ENCODE measurements around the gene REM2.

Gene REM2
- 6.6 to 8.1 reads per million in 2 donors for total RNA-seq

DNA sequence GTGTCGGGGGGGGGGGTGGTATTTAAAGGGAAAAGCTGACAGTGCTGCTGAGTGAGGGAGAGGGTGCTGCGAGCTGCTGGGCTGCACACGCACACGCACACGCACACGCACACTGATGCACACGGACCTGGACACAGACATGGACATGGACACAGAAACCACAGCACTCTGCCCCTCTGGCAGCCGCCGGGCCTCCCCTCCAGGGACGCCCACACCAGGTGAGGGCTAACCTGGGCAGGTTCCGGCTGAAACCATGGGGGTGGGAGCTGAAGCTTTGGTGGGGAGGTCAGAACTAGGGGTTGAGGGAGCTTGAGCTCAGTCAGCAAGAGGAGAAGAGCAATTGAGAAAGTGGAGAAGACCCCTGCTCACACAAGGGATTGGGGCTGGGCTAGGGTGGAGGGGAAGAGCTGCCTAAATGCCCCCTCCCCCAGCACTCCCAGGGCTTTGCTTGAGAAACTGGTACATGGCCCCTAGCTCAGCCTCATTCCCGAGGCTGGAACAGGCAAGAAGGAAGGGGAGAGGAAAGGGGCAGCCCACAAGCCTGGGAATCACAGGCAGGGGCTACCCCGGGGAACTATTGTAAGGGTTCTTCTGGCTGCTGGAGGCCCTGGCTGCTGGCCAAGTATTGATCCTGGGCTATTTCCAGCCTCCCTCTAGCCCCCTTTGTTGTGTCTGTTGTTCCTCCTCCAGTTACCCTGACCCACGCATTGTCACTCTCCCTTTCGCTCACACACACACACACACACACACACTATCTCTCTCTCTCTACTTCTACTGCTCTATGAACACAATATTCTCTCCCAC, at the start of gene REM2:
Gene REM2 (plus strand): TSS at position 50 of the 804 bp plus-strand sequence. CDS start 66 bp downstream, at position 116.
- no peak for DNase-seq

DNA sequence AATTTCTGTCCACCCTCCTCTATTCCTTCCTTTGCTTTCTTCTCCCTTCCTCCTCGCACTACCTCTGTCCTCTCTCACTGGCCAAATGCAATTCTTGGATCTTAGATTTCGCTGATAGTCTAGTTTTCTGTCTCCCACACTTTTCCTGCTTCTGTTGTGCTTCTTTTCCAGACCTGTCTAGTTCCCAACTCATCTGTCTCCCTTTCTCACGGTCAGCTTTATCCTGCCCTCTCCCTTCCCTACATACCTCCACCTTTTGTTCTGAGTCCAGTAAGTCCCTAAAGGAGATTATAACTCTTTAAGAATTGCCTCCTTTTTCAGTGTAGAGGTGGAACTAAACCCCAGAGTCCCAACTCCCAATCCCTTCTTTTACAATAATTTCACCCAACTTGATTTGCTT, 47.5 kb upstream of the REM2 start:
- DNase-seq = no peak

GRCh38 chr14:22836301-22837113, 46.5 kb upstream of the REM2 start, which contains the start of gene MMP14:
Gene MMP14 (plus strand): TSS chr14:22836585. CDS start chr14:22836818, 233 bp downstream.
- DNase-seq = no peak

GRCh38 chr14:22837114-22837749, 45.8 kb upstream of the REM2 start:
- no peak for DNase-seq

DNA sequence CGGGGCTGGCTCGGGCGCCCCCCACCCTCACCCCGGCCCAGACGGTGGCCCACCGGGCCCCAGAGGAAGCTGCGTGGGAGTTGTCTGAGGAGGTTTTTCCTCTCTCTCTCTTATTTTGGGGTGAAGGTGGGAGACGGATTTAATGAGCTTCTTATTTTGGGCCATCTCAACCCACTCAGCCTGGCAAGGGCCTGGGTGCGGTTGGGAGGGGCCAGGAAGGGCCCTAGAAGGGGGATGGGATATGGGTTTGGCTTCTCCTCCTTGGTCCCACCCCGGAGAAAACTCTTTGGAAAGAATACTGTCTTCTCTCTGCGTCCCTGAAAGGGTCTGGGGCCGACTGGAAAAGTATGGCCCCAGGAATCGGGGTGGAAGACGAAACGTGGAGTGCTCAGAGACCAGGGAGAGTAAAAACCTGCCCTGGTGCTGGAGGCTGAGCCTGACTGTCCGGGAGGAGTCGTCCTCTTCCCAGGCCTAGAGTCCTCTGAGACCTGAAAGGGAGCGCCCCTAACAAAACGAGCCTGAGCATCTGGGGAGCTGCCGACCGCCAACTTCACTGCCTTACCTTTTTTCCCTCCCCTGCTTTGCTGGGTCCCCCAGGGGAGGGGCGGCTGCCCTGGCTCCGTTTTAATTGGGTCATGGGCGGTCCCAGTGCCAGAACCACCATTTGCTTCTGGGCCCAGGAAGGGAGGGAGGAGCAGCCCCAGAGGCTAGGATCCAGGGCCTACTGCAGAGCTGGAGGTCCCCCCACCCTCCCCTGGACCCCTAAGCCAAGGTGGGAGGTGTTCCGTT, 45.1 kb upstream of the REM2 start:
- no peak for DNase-seq

GRCh38 chr14:22838631-22839041, 44.4 kb upstream of the REM2 start:
- no peak for DNase-seq

GRCh38 chr14:22839159-22839779, 43.8 kb upstream of the REM2 start:
- no peak for DNase-seq

DNA sequence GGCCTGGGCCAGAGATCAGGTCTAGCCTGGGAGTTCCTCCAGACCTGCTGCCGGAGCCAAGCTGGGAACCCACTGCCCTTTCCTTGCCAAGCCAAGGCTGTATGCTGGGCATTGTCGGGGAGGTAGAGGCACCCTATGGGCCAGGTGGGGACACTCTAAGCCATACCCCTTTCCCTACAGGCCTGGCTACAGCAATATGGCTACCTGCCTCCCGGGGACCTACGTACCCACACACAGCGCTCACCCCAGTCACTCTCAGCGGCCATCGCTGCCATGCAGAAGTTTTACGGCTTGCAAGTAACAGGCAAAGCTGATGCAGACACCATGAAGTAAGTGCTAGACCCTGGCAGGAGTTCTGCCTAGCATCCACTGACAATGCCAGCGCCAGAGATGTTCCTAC, 41.7 kb upstream of the REM2 start:
- DNase-seq = no peak

- DNase-seq = no peak
Observed at GRCh38 chr14:22841769-22842168, 41.3 kb upstream of the REM2 start.

- DNase-seq = no peak
Observed at GRCh38 chr14:22842211-22843122, 40.6 kb upstream of the REM2 start.

DNA sequence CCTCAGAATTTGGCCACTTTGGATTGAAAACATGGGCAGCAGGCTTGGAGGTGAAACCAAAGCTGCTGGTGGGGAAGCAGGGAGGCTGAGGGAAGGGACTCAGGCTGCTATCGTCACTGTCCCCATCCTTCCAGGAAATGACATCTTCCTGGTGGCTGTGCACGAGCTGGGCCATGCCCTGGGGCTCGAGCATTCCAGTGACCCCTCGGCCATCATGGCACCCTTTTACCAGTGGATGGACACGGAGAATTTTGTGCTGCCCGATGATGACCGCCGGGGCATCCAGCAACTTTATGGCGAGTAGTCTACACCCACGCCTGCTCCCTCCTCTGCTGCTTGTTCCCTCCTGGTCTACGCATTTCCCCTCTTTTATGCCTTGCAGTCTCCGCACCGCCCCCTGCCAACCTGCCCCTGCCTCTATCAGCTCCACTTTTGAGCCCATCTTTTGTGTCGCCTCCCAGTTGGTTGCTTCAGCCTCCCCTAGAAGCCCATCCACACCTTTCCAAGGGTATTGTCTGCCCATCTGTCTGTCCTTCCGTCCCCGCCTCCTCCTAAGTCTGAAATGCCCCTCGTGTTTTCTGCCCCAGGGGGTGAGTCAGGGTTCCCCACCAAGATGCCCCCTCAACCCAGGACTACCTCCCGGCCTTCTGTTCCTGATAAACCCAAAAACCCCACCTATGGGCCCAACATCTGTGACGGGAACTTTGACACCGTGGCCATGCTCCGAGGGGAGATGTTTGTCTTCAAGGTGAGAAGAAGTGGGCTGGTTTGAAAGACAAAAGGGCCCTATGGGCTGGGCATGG, 39.7 kb upstream of the REM2 start:
- DNase-seq = no peak

GRCh38 chr14:22844221-22845102, 38.6 kb upstream of the REM2 start:
- DNase-seq = no peak

- DNase-seq = no peak
Observed at GRCh38 chr14:22845103-22845394, 38.0 kb upstream of the REM2 start.

DNA sequence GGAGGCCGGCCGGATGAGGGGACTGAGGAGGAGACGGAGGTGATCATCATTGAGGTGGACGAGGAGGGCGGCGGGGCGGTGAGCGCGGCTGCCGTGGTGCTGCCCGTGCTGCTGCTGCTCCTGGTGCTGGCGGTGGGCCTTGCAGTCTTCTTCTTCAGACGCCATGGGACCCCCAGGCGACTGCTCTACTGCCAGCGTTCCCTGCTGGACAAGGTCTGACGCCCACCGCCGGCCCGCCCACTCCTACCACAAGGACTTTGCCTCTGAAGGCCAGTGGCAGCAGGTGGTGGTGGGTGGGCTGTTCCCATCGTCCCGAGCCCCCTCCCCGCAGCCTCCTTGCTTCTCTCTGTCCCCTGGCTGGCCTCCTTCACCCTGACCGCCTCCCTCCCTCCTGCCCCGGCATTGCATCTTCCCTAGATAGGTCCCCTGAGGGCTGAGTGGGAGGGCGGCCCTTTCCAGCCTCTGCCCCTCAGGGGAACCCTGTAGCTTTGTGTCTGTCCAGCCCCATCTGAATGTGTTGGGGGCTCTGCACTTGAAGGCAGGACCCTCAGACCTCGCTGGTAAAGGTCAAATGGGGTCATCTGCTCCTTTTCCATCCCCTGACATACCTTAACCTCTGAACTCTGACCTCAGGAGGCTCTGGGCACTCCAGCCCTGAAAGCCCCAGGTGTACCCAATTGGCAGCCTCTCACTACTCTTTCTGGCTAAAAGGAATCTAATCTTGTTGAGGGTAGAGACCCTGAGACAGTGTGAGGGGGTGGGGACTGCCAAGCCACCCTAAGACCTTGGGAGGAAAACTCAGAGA, 37.0 kb upstream of the REM2 start:
- DNase-seq = no peak

- DNase-seq = no peak
Observed at GRCh38 chr14:22846811-22847307, 36.2 kb upstream of the REM2 start.

- no peak for DNase-seq
Observed at GRCh38 chr14:22847661-22848341, 35.2 kb upstream of the REM2 start.

Data from T-helper 2 cell (primary cell).